Dedifferentiated amniotic fluid mesenchymal stem cell (primary cell): ENCODE data around the gene ADM.
A peak's percentile ranks its signal among the peaks of the same experiment; 100 is the strongest.
"Not testable (repeated sequence)": the region's sequence is repeated elsewhere in the genome, so short reads cannot be mapped to it uniquely, and the experiment has no call there.

ENCODE experiments used
- DNase-seq: peaks from one replicate; pipeline ENCODE4 v3.0.0-alpha.2; 2016; ENCODE audit errors: extremely low spot score

Gene ADM

GRCh38 chr11:10304495-10305261, at the start of gene ADM:
ADM (plus strand) TSS chr11:10305073; CDS start chr11:10305701, 628 bp downstream.
- peak; percentile 92 for DNase-seq

DNA sequence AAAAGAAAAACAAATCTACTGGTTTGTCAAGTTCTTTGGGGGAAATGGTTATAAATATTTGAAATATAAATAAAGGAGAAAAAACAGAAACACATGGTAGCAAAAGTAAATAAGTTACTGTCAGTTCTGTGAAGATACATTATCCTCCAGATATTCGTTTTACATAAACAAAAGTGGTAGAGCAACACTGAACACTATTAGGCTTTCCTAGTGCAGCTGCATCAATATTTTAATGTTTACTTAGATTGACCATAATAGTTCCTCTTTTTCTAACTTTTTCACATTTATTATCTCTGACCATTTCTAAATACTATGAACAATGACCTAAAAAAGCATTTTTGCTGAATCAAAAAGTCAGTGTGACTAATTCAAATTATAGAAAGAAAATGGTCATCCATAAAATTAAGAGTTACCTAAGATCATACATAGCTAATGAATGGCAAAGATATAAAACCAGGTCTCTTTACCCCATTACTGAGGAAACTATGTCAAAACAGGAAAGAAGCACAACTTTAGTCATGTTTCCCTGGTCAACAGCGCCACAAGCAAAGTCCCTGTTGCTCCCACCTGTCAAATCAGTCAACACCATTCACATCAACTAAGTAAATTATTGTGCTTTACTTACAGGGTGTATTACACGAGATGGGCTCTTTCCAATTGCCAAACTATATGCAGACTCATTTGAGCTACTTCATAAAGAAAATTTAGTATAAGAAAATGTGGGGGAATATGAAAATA, 49.3 kb upstream of the ADM start:
- DNase-seq = no peak

DNA sequence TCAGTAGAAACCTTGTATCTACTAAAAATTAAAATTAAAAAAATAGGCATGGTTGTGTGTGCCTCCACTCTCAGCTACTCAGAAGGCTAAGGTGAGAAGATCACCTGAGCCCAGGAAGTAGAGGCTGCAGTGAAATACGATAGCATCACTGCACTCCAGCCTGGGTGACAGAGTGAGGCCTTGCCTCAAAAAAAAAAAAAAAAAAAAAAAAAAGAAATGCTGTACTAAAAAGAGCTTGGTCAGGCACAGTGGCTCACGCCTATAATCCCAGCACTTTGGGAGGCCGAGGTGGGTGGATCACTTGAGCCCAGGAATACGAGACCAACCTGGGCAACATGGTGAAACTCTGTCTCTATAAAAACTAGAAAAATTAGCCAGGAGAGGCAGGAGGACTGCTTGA, 47.4 kb upstream of the ADM start:
- no peak for DNase-seq

DNA sequence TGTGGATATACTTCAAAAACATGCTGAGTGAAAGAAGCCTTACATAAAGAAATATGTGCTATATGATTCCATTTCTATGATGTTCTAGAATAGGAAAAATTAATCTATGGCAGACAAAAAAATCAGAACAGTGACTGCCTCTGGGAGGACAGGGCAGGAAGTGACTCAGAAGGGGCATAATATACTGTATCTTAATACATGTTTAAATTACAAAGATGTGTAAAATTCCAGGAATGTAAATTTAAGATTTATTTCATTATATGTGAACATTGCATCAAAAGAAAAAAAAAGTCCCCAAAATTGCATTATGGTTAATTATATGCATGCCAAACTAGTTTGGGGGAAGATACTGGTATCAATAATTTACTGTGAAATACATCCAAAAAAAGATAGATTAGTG, 43.1 kb upstream of the ADM start:
- DNase-seq = no peak

GRCh38 chr11:10263929-10264328, 40.9 kb upstream of the ADM start:
- DNase-seq = peak; percentile 58

DNA sequence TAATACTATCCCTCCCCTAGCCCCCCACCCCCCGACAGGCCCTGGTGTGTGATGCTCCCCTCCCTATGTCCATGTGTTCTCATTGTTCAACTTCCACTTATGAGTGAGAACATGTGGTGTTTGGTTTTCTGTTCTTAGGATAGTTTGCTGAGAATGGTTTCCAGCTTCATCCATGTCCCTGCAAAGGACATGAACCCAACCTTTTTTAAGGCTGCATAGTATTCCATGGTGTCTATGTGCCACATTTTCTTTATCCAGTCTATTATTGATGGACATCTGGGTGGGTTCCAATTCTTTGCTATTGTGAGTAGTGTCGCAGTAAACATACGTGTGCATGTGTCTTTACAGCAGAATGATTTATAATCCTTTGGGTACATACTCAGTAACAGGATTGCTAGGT, 40.2 kb upstream of the ADM start:
- not testable (repeated sequence) for DNase-seq

- DNase-seq = no peak
These were observed 38.9 kb upstream of the ADM start for GRCh38 chr11:10265936-10266335.

GRCh38 chr11:10267821-10268220, 37.1 kb upstream of the ADM start:
- DNase-seq = peak; percentile 48

- DNase-seq = peak; percentile 18
These were observed 36.0 kb upstream of the ADM start for GRCh38 chr11:10268746-10269488.

DNA sequence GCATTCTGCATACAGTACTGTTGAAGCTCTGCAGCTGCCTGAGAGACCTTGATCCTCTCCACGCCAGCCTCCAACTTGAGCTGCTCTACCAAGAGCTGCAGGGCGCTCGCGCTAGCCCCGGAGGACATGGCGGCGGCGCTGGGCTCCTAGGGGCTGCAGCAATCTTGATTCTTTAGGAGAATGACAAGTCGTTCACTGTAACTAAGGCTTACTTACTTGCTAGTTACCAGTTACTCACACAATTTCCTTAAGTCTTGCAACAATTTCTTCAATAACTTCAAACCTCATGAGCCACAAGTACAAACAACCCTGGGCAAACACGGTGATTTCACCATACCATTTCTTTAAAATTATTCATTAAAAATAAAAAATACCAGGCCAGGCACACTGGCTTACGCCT, 32.7 kb upstream of the ADM start:
- DNase-seq = no peak

- no peak for DNase-seq
These were observed 31.1 kb upstream of the ADM start for GRCh38 chr11:10273738-10274137.

GRCh38 chr11:10274726-10275125, 30.1 kb upstream of the ADM start:
- no peak for DNase-seq

GRCh38 chr11:10275714-10276113, 29.2 kb upstream of the ADM start:
- no peak for DNase-seq

DNA sequence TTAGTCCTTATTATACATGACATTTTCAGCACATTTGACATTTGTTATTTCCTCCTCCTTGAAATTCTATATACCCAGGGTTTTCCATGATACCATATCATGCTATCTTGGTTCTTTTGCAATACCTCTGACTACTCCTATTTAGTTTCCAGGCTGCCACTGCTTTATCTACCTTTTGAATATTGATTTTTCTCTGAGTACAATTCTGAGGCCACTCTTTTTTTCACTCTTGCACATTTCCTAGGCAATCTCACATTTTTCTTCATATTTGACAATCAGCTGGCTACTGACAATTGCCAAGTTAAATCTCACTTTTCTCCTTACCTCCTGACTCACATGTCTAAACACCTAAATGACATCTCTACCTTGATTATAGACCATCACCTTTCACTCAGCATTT, 22.8 kb upstream of the ADM start:
- no peak for DNase-seq

DNA sequence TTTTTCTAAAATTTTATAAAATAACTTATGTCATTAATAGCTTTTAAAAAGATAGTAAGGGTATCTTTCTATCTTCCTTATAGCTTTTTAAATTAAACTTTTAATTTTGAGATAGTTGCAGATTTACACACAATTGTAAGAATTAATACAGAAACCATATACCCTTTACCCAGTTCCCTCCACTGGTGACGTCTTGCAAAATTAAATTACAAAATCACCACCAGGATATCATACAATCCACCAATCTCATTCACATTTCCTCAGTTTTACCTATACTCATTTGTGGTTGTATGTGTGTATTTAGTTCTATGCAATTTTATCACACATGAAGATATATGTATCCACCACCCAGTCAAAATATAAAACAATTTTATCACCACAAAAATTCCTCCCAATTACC, 20.9 kb upstream of the ADM start:
- no peak for DNase-seq

DNA sequence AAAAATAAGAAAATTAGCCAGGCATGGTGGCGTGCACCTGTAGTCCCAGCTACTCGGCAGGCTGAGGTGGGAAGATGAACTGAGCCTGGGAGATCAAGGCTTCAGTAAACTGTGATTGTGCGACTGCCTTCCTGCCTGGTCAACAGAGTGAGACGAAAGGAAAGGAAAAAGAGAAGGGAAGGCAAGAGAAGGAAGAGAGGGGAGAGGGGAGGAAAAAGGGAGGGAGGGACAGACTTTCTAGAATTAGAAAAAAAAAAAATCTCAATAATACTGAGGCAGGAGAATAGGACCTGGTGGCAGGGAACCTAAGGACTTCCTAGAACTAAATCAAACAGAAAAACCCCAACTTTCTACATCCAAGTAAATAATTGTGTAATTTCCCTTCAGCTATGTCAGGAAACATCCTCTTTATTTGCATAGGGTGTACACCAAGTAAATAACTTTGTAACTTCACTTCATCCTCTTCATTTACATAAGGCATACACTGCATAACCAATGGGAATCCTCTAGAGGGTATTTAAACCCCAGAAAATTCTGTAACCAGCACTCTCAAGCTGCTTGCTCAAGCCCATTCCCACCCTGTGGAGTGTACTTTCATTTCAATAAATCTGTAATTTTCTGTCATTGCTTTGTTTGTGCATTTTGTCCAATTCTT, 19.6 kb upstream of the ADM start:
- no peak for DNase-seq

DNA sequence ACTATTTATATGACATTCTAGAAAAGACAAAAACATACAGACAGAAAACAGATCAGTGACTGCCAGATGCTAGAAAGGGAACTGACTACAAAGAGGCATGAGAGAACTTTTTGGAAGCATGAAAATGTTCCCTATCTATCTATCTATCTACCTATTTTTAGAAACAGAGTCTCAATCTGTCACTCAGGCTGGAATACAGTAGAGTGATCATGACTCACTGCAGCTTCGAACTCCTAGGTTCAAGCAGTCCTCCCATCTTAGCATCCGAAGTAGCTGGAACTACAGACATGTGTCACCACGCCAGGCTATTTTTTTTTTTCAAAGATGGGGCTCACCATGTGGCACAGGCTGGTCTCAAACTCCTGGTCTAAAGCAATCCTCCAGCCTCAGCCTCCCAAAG, 17.7 kb upstream of the ADM start:
- DNase-seq = no peak

- DNase-seq = no peak
These were observed 16.8 kb upstream of the ADM start for GRCh38 chr11:10287766-10288715.

- DNase-seq = no peak
These were observed 15.8 kb upstream of the ADM start for GRCh38 chr11:10288881-10289764.
